Thyroid gland (tissue), 4 donors: ENCODE results near the gene FIGNL2. TPM values are rescaled to one million over a fixed set of nuclear protein-coding genes. Genes with fewer than 3 reads are reported as not detected.

Source experiments
- DNase-seq, 2 donors: peaks; one replicate each; pipeline ENCODE4 v3.0.0-alpha.2; 2019
- H3K27ac ChIP-seq, 3 donors: fragments of 200-600 bp; sonication (generic); 1 replicate in 2 of 3; 2 replicates in 1 of 3; pipeline ENCODE4 v1.5.1; 2016 to 2019; ENCODE audit warnings: mild to moderate bottlenecking in 1 of 3, moderate library complexity in 1 of 3
- H3K27me3 ChIP-seq: fragments of 200-600 bp; sonication (generic); one replicate; pipeline ENCODE4 v1.5.1; 2019
- H3K36me3 ChIP-seq, 2 donors: fragments of 200-600 bp; sonication (generic); one replicate each; pipeline ENCODE4 v1.5.1; 2016 to 2019
- H3K4me1 ChIP-seq, 2 donors: fragments of 200-600 bp; sonication (generic); one replicate each; pipeline ENCODE4 v1.5.1; 2017 to 2019
- H3K4me3 ChIP-seq, 3 donors: fragments of 200-600 bp; sonication (generic); replicated peaks in 1 of 3; 1 replicate in 2 of 3; 2 replicates in 1 of 3; pipeline ENCODE4 v1.5.1; 2016; ENCODE audit warnings: mild to moderate bottlenecking in 1 of 3
- H3K9me3 ChIP-seq: fragments of 200-600 bp; sonication (generic); one replicate; pipeline ENCODE4 v1.5.1; 2017
- CTCF ChIP-seq, 6 experiments: fragments of 200-600 bp in 3 of 6; fragments of 450-650 bp in 3 of 6; sonication (generic) in 3 of 6; IDR thresholded peaks; one replicate each; pipeline ENCODE4 v1.5.1; 2016 to 2019; ENCODE audit warnings: antibody characterized with exemption in 6 of 6, mild to moderate bottlenecking in 2 of 6, inconsistent platforms in 1 of 6, moderate library complexity in 1 of 6
- POLR2A ChIP-seq, 2 donors: fragments of 450-650 bp; IDR thresholded peaks; one replicate each; pipeline ENCODE4 v1.6.1; 2017; ENCODE audit warnings: antibody characterized with exemption in 2 of 2, mild to moderate bottlenecking in 2 of 2, moderate library complexity in 1 of 2
- WGBS, 2 donors: methylation state at CpG; one replicate each; pipeline ENCODE4 v1.1.5; 2017; 5-methylcytosine and 5-hydroxymethylcytosine counted together
- intact Hi-C: fragments of 100-400 bp; cut with DNase I; formaldehyde crosslinking; loops from one replicate; pipeline ENCODE4 v1.15.1; 2023
- total RNA-seq, 4 donors: library from RNA; depleted of rRNA; stranded (reverse); fragments of >200 nt; gene quantifications; one replicate each; pipeline ENCODE4 v1.2.3, GENCODE V29; 2016

FIGNL2 gene
- total RNA-seq, 4 donors from 2014 or later: 0.45 to 1.6 (median 1.1) TPM

GRCh38 chr12:51867371-51867770, 18.9 kb upstream of the FIGNL2 start:
- H3K4me1 ChIP-seq: peaks cover 19 to 25% of the 10 kb centered on the region in 2 donors
- no peak for DNase-seq
- H3K9me3 ChIP-seq: no peaks in the 10 kb centered on the region
- no peak overlapping the region for H3K27ac ChIP-seq
- H3K27me3 ChIP-seq: peaks cover 19% of the 10 kb centered on the region
- no peak overlapping the region for H3K4me3 ChIP-seq
- TF ChIP-seq CTCF (IDR thresholded peaks at IDR 0.05) (no peak), POLR2A (IDR thresholded peaks at IDR 0.05) (no peak)
- intact Hi-C loops: no loop called here
- no peaks in the 10 kb centered on the region for H3K36me3 ChIP-seq

- no peak overlapping the region for H3K27ac ChIP-seq
- peaks cover 19% of the 10 kb centered on the region for H3K27me3 ChIP-seq
- no peaks in the 10 kb centered on the region for H3K36me3 ChIP-seq
- TF ChIP-seq POLR2A (IDR thresholded peaks at IDR 0.05): no peak
- no peak for TF ChIP-seq CTCF (IDR thresholded peaks at IDR 0.05)
- peaks cover 19 to 25% of the 10 kb centered on the region in 2 donors for H3K4me1 ChIP-seq
- WGBS, 2 donors: 94% methylated on average over 8 of the region's 8 CpGs
- no peak for DNase-seq
- H3K4me3 ChIP-seq: no peak overlapping the region
- intact Hi-C loops: no loop called here
- H3K9me3 ChIP-seq: no peaks in the 10 kb centered on the region
Observed at GRCh38 chr12:51866762-51867161, 18.2 kb upstream of the FIGNL2 start.

DNA sequence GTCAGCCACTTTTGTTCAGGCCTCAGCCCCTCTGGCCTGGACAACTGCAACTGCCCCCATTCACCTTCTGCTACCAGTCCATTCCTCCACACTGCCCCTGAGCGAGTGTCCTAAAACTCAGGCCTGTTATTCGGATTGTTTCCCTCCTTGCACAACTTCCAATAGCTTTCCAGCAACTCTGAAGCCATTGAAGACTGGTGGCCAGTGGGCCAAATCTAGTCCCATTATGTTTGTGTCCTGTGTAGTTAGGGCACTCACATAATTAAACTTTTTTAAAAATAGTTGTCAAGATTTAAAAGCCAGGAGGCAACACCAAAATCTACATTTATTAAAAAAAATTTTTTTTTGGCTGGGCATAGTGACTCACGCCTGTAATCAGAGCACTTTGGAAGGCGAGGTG, 17.8 kb upstream of the FIGNL2 start:
- Histone ChIP-seq H3K36me3 (no peaks in the 10 kb centered on the region), H3K9me3 (no peaks in the 10 kb centered on the region), H3K4me3 (no peak overlapping the region), H3K27ac (no peak overlapping the region), H3K4me1 (peaks cover 19 to 25% of the 10 kb centered on the region in 2 donors), H3K27me3 (peaks cover 19% of the 10 kb centered on the region)
- intact Hi-C loops: no loop called here
- TF ChIP-seq POLR2A (IDR thresholded peaks at IDR 0.05): no peak
- no peak for TF ChIP-seq CTCF (IDR thresholded peaks at IDR 0.05)
- WGBS, 2 donors: 95 to 98% methylated on average over 4 of the region's 4 CpGs
- DNase-seq: no peak

- DNase-seq: no peak
- intact Hi-C loops: no loop called here
- Histone ChIP-seq H3K27ac (no peak overlapping the region), H3K36me3 (no peaks in the 10 kb centered on the region), H3K9me3 (no peaks in the 10 kb centered on the region), H3K4me3 (no peak overlapping the region), H3K4me1 (peaks cover 19 to 25% of the 10 kb centered on the region in 2 donors), H3K27me3 (peaks cover 19% of the 10 kb centered on the region)
- no peak for TF ChIP-seq CTCF (IDR thresholded peaks at IDR 0.05)
- no peak for TF ChIP-seq POLR2A (IDR thresholded peaks at IDR 0.05)
- 81 to 94% methylated on average over 7 of the region's 7 CpGs for WGBS, 2 donors
Observed at GRCh38 chr12:51865757-51866270, 17.3 kb upstream of the FIGNL2 start.

- H3K27me3 ChIP-seq: peaks cover 19% of the 10 kb centered on the region
- H3K36me3 ChIP-seq: no peaks in the 10 kb centered on the region
- peaks cover 19 to 25% of the 10 kb centered on the region in 2 donors for H3K4me1 ChIP-seq
- TF ChIP-seq CTCF (IDR thresholded peaks at IDR 0.05): no peak
- TF ChIP-seq POLR2A (IDR thresholded peaks at IDR 0.05): no peak
- WGBS, 2 donors: 53 to 64% methylated on average over 11 of the region's 12 CpGs
- DNase-seq: no peak
- no peaks in the 10 kb centered on the region for H3K9me3 ChIP-seq
- H3K4me3 ChIP-seq: no peak overlapping the region
- H3K27ac ChIP-seq: no peak overlapping the region
- intact Hi-C loops: no loop called here
Observed at GRCh38 chr12:51864833-51865670, 16.5 kb upstream of the FIGNL2 start.
